Measurements from ENCODE around the gene TIGD1.

Gene TIGD1

GRCh38 chr2:232569541-232569940, 19.2 kb upstream of the TIGD1 start:
- no peak for DNase-seq

- no peak for DNase-seq
These were observed 17.8 kb upstream of the TIGD1 start for GRCh38 chr2:232568161-232568560.

- DNase-seq = no peak
These were observed 17.4 kb upstream of the TIGD1 start for GRCh38 chr2:232567721-232568120.

- DNase-seq = no peak
These were observed 13.2 kb upstream of the TIGD1 start for GRCh38 chr2:232563580-232563979.

GRCh38 chr2:232562515-232563151, 12.3 kb upstream of the TIGD1 start:
- no peak for DNase-seq

- DNase-seq = no peak
These were observed 6.1 kb upstream of the TIGD1 start for GRCh38 chr2:232556426-232556825.

- DNase-seq = no peak
These were observed 1.4 kb upstream of the TIGD1 start for GRCh38 chr2:232551776-232552175.

GRCh38 chr2:232551250-232551638, 887 bp upstream of the TIGD1 start:
- no peak for DNase-seq

GRCh38 chr2:232549655-232550353, 553 bp downstream of the TIGD1 start:
- DNase-seq = no peak

- no peak for DNase-seq
These were observed 2.4 kb downstream of the TIGD1 start for GRCh38 chr2:232547991-232548390.

GRCh38 chr2:232545511-232546375, 4.6 kb downstream of the TIGD1 start:
- no peak for DNase-seq

- DNase-seq = no peak
These were observed 5.7 kb downstream of the TIGD1 start for GRCh38 chr2:232544674-232545073.

- DNase-seq = no peak
These were observed 6.3 kb downstream of the TIGD1 start for GRCh38 chr2:232543928-232544631.

- DNase-seq = no peak
These were observed 6.9 kb downstream of the TIGD1 start for GRCh38 chr2:232543491-232543890.

- DNase-seq = no peak
These were observed 7.5 kb downstream of the TIGD1 start for GRCh38 chr2:232542715-232543467.

GRCh38 chr2:232541961-232542714, 8.2 kb downstream of the TIGD1 start:
- no peak for DNase-seq

- DNase-seq = no peak
These were observed 9.0 kb downstream of the TIGD1 start for GRCh38 chr2:232541195-232541960.

GRCh38 chr2:232540441-232541041, 9.8 kb downstream of the TIGD1 start:
- DNase-seq = no peak

GRCh38 chr2:232539298-232540231, 10.8 kb downstream of the TIGD1 start, which contains the start of gene CHRNG:
CHRNG (plus strand) TSS chr2:232539692; CDS start chr2:232539748, 56 bp downstream.
- no peak for DNase-seq

Data from activated CD8-positive, alpha-beta memory T cell treated with anti-CD3 and anti-CD28 coated beads for 24 hours (primary cell).